ENCODE measurements around the gene LHX2. TPM values are rescaled to one million over a fixed set of nuclear protein-coding genes. Genes with fewer than 3 reads are reported as not detected.

LHX2 gene
- polyA plus RNA-seq, 1 of the 3 experiments (the other 2 are of a cell fraction) = not detected

DNA sequence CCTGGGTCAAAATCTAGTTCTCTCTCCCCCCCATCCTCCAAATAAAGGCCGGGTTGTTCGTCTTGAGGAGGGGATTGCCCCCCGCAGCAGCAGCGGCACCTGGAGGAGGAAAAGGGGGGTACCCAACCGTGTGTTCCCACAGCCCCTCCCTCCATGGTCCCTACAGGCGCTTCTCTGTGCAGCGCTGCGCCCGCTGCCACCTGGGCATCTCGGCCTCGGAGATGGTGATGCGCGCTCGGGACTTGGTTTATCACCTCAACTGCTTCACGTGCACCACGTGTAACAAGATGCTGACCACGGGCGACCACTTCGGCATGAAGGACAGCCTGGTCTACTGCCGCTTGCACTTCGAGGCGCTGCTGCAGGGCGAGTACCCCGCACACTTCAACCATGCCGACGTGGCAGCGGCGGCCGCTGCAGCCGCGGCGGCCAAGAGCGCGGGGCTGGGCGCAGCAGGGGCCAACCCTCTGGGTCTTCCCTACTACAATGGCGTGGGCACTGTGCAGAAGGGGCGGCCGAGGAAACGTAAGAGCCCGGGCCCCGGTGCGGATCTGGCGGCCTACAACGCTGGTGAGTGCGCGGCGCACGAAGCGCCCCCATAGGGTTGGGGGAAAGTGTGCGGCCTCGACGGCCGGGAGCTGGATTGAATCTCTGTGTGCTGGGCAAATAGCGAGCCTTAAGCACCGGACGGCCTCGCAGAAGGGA is 3.5 kb downstream of the LHX2 start:
- peaks cover 22% of the 10 kb centered on the region; the same call in 1 of the 2 replicates for H4K20me1 ChIP-seq (ENCODE audit: insufficient read depth)
- H3F3A ChIP-seq (replicated peaks; ENCODE audit: insufficient read depth) = peaks cover 3% of the 10 kb centered on the region
- no peaks in the 10 kb centered on the region for H3K36me3 ChIP-seq (replicated peaks in 1 of 2; ENCODE audit: control insufficient read depth in 1 of 2, insufficient read depth in 2 of 2, low read length in 1 of 2)
- H3K4me2 ChIP-seq = no peak overlapping the region
- H3K4me3 ChIP-seq (ENCODE audit: low read depth in 2 of 2, low read length in 1 of 2) = no peak overlapping the region
- CTCF ChIA-PET = interaction anchor here (0.9 to 12.0 kb wide), 2 partner anchors 25 to 39 kb away, joined by 3 to 89 read pairs; no protein-coding TSS in a partner anchor
- H3K9ac ChIP-seq = no peak overlapping the region
- peaks cover 95% of the 10 kb centered on the region for H3K27me3 ChIP-seq (ENCODE audit: insufficient read depth)
- POLR2A ChIA-PET = no interaction called here
- 40% methylated on average over 25 of the region's 57 CpGs for WGBS (ENCODE audit: low lambda C conversion rate)
- H3K9me2 ChIP-seq = no peaks in the 10 kb centered on the region
- no peak overlapping the region for H2AFZ ChIP-seq (ENCODE audit: low read depth)
- H3K9me3 ChIP-seq = no peaks in the 10 kb centered on the region
- peak; percentile 56 for DNase-seq
- TF ChIP-seq PBX3 (IDR thresholded peaks at IDR 0.05) = no peak
- TF ChIP-seq CHD2 (IDR thresholded peaks at IDR 0.05; ENCODE audit: low read length, partially characterized antibody) = no peak
- TF ChIP-seq RXRA (IDR thresholded peaks at IDR 0.05; ENCODE audit: borderline replicate concordance, low read depth) = no peak
- no peak for TF ChIP-seq SMC3 (IDR thresholded peaks at IDR 0.05; ENCODE audit: low read depth, low read length)
- no peak for TF ChIP-seq TEAD4 (IDR thresholded peaks at IDR 0.05; ENCODE audit: borderline replicate concordance, insufficient read depth)
- no peak for TF ChIP-seq SIN3A (IDR thresholded peaks at IDR 0.05; ENCODE audit: borderline replicate concordance, low read depth, low read length)
- TF ChIP-seq, protein P1, sequence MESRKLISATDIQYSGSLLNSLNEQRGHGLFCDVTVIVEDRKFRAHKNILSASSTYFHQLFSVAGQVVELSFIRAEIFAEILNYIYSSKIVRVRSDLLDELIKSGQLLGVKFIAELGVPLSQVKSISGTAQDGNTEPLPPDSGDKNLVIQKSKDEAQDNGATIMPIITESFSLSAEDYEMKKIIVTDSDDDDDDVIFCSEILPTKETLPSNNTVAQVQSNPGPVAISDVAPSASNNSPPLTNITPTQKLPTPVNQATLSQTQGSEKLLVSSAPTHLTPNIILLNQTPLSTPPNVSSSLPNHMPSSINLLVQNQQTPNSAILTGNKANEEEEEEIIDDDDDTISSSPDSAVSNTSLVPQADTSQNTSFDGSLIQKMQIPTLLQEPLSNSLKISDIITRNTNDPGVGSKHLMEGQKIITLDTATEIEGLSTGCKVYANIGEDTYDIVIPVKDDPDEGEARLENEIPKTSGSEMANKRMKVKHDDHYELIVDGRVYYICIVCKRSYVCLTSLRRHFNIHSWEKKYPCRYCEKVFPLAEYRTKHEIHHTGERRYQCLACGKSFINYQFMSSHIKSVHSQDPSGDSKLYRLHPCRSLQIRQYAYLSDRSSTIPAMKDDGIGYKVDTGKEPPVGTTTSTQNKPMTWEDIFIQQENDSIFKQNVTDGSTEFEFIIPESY (IDR thresholded peaks at IDR 0.05; ENCODE audit: borderline replicate concordance, low read depth) = no peak
- no peak for TF ChIP-seq TCF12 (IDR thresholded peaks at IDR 0.05)
- TF ChIP-seq GABPA (IDR thresholded peaks at IDR 0.05; ENCODE audit: low read depth) = no peak
- TF ChIP-seq RAD21 (IDR thresholded peaks at IDR 0.05; ENCODE audit: low read length) = no peak
- TF ChIP-seq GATA2 (CRISPR knock-in tag; IDR thresholded peaks at IDR 0.05) = no peak
- TF ChIP-seq IRF3 (IDR thresholded peaks at IDR 0.05; ENCODE audit: low read depth, low read length) = no peak
- no peak for TF ChIP-seq RCOR1 (IDR thresholded peaks at IDR 0.05; ENCODE audit: low read length)
- TF ChIP-seq TAF1 (IDR thresholded peaks at IDR 0.05; ENCODE audit: borderline replicate concordance, low read depth, low read length) = no peak
- TF ChIP-seq EZH2phosphoT487 (IDR thresholded peaks at IDR 0.05; ENCODE audit: borderline replicate concordance, low read depth) = no peak
- no peak for TF ChIP-seq MEF2A (IDR thresholded peaks at IDR 0.05; ENCODE audit: borderline replicate concordance, low read depth)
- TF ChIP-seq NFIC (IDR thresholded peaks at IDR 0.05; ENCODE audit: borderline replicate concordance) = no peak
- no peak for TF ChIP-seq RFX5 (IDR thresholded peaks at IDR 0.05; ENCODE audit: low read length)
- peaks cover 0 to 5% of the 10 kb centered on the region in 2 experiments; a peak in 1 of 4 replicates for H3K4me1 ChIP-seq (ENCODE audit: control insufficient read depth in 1 of 2, insufficient read depth in 2 of 2, low read depth in 1 of 2, low read length in 1 of 2)
- no peaks in the 10 kb centered on the region for H3K79me2 ChIP-seq (ENCODE audit: insufficient read depth)
- H3K27ac ChIP-seq (ENCODE audit: low read depth in 2 of 2, low read length in 1 of 2) = no peak overlapping the region
